Hippocampal formation (tissue), 2 donors: ENCODE results near the gene GOLT1A.

Experiments used
- DNase-seq, 2 donors: peaks; one replicate each; lab custom pipeline; 2025; lab: John Stamatoyannopoulos, UW

Gene GOLT1A

GRCh38 chr1:204217648-204218000 is 3.8 kb upstream of the GOLT1A start:
- DNase-seq, result no peak

DNA sequence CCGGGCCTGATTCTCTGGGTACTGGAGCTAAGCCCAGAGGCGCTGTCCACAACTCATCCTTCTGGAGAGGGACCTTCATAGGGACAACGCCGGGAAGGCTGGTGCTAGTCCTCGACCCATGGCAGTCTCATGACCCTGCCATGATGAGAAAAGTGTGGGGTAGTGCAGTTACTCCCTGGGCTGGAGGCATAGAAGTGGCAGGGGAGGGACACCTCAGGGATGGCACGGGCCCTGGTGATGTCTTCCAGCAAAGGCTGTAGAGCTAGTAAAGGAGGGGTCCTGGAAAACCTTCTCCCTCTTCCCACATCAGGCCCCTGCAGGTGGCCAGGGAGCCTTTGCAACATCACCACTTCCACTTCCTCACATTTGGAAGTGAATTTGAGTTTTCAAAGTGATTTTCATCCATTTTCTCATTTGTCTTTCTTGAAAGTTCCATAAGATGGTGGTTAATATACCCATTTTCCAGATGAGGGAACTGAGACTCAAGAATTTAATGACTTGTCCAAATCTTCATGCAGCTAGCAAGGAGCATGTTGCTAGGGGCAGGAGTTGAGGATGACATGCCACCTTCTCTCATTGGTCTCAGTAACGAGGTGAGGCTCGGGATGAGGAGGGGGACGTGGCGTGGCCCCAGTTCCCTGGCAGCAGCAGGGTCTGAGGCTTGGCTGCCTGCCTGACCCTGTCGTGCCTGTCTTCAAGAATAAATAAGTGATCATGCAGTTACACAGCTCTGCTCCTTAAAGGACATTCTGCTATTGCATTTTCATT is 3.3 kb upstream of the GOLT1A start:
- DNase-seq, result no peak

GRCh38 chr1:204216236-204216635 is 2.4 kb upstream of the GOLT1A start:
- DNase-seq, result no peak

DNA sequence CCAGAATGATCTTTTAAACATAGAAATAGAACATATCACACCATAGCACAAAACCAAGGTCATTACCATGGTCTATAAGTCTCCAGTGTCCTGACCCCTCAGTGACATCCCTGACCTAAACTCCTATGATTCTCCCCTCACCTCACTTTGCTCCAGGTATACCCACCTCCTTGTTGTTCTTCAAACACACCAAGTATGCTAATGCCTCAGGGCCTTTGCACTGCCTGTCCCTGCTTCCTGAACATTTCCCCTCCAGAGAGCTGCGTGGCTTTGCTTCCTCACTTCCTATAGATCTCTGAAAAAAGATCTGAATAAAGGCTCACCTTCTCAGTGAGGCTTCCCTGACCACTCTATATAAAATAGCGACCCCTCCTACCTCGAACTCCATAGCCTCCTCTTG is 1.1 kb downstream of the GOLT1A start:
- DNase-seq, result no peak

GRCh38 chr1:204211046-204211445 is 2.7 kb downstream of the GOLT1A start:
- no peak for DNase-seq

DNA sequence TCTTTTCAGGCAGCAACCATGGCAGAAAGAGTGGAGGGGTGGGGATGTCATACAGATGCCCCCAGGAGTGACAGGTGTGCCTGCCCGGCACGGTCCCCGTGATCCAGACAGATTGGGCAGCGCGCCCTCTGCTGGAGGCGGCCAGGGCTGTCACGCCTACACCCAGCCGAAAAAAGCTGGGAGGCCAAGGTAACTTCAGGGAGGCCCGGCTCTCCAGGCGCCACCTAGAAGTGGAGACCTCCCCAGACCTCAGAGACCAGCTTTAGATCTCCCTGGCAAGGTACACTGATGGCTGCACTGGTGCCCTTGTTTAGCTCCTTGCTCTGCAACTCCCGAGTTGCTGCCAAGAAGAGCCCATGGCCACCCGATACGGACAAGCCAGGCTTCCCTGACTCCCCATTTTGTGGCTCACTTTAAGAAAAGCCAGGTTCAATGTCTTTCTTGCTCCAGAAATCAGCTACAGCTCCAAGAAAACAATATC is 6.6 kb downstream of the GOLT1A start:
- no peak for DNase-seq

DNA sequence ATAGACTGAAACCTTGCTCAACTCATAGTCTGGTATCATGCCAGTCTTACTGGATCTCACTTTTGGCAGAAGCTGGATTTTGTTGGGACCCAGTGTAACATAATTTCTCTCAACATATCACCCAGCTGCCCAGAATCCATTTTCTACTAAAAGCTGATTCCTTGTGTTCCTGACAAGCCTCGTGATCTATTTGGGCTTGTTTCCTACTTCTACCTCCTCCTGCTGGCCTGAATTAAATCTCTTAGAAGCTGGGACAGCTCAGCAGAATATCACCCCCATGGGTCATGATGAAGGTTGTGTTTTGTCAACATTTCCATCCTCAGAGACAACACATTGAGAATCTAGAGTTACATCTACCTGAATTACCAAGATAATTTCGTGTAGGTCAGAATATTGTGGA is 7.7 kb downstream of the GOLT1A start:
- DNase-seq, result no peak

GRCh38 chr1:204205486-204205885 is 8.3 kb downstream of the GOLT1A start:
- no peak for DNase-seq

DNA sequence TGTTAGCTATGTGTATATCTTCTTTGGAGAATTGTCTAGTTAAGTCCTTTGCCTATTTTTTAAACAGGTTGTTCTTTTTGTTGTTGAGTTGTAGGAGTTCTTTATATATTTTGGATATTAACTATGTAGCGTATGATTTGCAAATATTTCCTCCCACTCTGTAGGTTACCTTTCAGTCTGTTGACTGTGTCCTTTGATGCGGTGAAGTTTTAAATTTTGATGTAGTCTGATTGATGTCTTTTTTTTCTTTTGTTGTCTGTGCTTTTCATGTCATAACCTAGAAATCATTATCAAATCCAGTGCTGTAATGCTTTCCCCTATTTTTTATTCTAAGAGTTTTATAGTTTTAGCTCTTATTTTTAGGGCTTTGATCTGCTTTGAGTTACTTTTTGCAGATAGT is 8.8 kb downstream of the GOLT1A start:
- DNase-seq, result no peak

DNA sequence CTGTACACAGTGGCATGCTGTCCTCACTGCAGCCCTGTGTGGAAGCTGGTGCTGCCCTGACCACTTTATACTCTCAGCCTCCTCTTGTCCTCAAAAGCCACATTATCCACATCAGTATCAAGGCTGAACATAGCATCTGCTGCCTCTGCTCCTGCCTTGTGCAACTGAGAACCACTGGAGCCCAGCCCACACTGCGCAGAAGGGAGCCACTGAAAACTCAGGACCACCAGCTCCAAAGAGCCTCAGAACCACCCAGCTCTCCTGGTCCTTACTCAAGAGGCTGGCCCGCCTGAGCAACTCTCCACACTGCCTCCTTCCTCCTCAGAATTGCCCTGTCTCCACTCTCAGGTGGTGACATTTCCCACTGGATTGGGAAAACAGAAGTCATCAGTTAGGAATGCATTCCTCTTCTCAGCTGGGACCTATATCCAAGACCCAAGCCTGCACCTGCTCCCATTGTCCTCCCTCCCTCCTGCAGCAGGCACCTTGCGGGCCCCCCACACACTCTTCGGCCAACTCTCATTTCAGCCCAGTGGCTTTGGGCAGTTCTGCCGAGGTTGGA is 10.5 kb downstream of the GOLT1A start:
- DNase-seq, result no peak

DNA sequence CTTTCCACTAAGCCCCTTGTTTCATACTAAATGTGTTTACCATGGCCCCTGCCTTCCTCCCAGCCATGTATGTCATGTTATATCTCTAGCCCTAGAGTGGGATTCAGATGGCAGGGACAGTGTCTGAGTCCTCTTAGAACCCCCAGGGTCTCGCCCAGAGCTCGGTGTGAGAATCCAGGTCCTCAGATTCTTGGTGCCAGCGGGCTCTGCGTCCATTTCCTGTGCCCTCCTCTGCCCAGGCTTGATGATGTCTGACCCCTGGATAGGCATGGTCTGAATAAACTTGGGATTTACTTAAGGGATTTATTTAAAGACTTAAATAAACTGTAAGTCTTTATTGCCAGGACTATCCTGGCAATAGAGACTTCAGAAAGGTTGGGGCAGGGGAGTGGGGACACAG is 11.3 kb downstream of the GOLT1A start:
- no peak for DNase-seq

- DNase-seq, result no peak
Observed at GRCh38 chr1:204201348-204202040, 12.3 kb downstream of the GOLT1A start.

DNA sequence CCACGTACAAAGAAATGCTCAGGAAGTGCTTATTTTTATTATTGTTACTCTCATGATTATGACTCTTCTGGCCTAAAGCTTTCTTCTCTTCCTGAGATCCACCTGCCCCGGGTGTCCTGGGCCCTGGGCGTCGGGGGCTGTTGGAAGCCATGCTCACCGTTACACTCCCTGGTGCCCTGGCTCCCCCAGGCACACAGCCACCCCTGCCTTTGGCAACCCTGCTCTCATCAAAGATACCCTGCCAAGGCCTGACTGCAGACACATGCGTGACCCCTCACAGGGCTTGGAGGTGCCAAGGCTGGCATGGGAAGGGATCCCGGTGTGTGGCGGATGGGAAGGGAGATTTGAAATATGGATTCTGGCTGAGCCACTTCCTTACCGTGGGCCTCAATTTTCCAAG is 14.2 kb downstream of the GOLT1A start:
- no peak for DNase-seq

DNA sequence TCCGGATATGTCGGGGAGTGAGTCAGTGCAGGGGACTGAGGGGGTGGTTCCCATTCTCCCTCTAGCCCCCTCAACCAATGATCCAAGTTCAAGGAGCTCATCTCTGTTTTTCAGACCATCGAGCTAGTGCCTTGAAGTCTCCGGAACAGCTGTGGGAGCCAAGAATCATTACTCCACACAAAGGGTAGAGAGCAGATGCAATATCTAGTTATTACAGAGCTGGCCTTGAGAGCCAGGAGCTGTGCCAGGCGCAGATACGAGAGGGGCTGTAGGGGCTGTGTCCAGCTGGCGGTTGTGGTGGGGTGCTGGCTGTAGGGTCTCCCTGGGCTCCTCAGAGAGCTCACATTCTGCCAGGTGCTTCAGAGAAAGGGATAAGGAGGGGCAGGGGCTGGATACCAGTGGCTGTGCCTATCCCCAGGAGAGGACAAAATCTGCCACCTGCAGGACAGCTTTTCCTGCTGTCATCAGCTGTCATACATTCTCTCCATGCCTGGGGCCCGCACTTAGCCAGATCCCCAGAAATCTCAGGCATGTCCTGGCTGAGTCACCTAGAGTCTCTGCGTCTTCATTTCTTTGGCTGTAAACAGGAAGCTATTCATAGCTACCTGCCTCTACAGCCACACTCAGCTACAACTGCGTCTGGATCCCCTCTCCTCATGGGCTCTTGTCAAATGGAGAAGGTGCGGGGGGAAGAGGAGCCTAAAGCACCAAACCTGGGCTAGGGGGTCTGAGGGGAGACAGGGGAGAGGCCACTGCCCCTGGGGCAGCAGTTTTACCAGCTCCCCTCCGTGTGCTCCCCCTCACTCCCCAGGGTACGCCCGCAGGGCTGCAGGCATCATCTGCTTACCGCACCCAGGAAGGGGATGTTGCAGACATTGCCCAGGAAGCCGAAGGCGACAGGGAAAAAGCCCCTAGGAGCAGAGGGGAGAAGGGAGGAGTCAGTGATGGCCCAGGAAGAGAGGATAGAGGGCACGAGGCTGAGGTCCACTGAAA is 15.1 kb downstream of the GOLT1A start:
- no peak for DNase-seq

DNA sequence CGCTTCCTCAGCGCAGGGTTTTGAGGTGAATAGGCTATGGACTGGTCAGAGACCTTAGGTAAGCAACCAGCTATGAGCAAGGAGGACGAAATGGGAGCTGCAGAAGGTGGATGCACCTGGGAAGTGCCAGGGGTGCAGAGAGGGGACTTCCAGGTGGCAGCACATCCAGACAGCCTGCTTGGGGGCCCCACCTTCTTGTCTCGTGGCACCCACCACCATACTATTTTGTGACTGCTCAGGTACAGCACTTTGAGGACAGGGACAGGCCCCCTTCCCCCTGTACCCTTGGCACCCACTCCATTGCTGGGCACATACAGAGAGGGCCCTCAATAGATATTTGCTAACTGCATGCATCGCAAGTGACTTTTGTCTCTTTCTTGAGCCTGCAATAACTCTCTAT is 16.7 kb downstream of the GOLT1A start:
- no peak for DNase-seq

DNA sequence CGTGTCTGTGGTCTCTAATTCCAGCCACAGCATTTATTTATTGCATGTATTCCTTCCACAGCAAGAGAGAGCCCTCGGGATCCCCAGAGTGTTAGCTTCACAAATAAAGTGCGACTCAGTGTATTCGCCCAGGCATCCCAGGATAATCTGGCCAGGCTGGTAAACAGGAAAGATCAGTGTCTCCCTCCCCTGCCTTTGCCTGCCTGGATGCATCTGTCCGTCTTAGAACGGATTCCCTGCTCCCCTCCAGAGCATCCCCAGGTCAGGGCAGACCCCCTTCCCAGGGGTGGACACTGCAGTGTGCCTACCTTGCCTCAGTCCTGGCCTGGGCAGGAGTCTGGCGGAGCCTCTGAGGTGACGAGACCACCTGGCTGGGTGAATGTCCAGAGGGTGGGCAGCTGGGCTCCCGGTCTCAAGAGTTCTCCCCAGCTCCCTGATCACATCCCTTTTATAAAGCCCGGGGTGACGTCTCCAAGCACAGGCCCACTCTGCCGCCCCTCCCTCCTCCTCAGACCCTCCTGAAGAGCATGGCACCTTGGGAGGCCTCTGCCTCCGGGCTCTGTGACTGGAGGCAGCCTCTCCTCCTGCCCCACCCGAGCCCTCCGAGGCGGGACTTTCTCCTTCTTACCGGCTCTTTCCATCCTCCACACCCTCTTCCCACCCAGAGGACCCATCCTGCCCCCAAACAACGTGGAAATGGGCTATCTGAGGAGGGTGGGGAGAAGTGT is 17.6 kb downstream of the GOLT1A start, which contains the start of gene KISS1:
TSS of gene KISS1 (minus strand) at position 424 of the 728 bp plus-strand sequence. CDS start 3,615 bp downstream, outside the sequence.
- DNase-seq, result no peak

- no peak for DNase-seq
Observed at GRCh38 chr1:204194771-204195170, 19.0 kb downstream of the GOLT1A start.

DNA sequence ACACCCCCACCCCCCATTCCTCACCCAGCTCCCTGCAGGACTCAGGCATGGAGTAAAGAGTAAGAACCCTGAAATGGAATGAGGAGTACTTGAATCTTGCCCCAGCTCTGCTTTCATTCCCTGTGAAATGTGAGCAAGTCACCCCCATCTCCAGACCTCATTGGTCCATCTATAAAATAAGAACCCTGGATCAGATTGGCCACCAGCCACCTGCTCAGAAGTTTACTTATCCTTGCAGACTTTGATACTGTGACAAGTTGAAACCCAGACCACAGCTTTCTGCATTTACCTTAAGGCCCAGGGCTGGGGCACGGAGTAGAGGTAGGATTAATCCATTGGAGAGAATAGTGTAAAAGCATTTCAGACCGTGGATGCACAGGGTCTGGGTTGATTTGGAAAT is 19.7 kb downstream of the GOLT1A start:
- no peak for DNase-seq

DNA sequence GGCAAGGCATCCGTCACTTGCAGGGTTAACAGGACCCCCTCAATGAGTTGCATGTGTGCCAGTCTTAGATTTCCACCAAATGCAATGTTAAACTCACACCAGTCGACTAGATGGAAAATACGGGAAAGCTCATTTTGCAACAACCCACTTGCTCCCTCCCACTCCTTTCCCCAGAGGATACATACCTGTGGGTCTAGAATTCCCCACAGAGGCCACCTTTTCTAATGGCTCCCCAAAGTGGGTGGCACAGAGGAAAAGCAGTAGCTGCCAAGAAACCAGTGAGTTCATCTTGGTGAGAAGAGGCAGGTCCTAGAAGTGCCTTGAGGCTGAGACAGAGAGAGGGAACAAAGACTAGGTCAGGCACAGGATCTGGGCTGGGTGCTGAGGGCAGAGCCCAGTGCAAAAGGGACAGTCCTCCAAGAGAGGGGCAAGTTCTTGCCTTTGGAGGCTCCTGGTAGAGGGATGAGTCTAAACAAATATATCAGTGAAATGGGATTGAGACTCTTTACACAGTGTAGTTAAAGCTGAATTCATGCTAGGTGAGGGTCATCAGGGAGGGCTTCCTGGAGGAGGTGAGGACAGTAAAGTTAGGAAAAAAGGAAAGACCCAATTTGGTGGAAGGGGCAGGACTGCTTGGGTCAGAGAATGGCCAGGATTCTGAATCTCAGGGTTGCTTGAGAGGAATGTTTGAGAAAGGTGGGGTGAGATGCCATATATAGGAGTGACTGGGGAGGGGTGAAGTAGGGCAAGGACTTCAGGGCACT is 21.0 kb downstream of the GOLT1A start:
- DNase-seq, result no peak

DNA sequence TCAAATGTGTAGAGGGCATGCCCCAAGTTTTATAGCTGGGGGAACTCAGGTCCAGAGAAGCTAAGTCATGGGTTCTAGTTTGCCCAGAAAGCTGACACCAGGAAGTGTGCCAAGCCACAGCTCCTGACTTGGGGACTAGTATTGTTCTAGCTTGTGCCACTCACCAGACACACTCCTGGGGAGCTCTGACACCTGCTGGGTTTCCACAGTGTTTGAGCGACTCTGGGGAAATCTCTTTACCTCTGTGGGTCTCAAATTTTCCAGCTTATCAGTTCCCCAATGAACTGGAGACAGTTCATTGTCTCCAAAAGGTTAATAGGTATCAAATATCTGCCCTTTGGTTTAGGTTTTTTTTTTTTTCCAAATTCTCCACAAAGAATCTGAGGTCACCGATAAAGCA is 21.7 kb downstream of the GOLT1A start:
- DNase-seq, result no peak
